HG02571 (cell line): Measurements from ENCODE around the gene TAS2R42.

Experiments
- ATAC-seq: cut with Tn5 transposase; IDR thresholded peaks from one replicate; pipeline ENCODE4 v1.9.1; 2021; ENCODE audit warnings: mild to moderate bottlenecking, moderate library complexity; ENCODE audit not compliant: unreplicated experiment

The TAS2R42 gene

GRCh38 chr12:11147420-11147819 lies 39.3 kb downstream of the TAS2R42 start:
- no peak for ATAC-seq

GRCh38 chr12:11144297-11144696 lies 42.4 kb downstream of the TAS2R42 start:
- ATAC-seq, result no peak

GRCh38 chr12:11143352-11143751 lies 43.4 kb downstream of the TAS2R42 start:
- no peak for ATAC-seq

GRCh38 chr12:11136075-11136474 lies 50.7 kb downstream of the TAS2R42 start:
- ATAC-seq, result no peak
